HG03280 (cell line): ENCODE data around the gene GPR52.
"Not testable (repeated sequence)": the region's sequence is repeated elsewhere in the genome, so short reads cannot be mapped to it uniquely, and the experiment has no call there.

ENCODE experiments used
- ATAC-seq: cut with Tn5 transposase; IDR thresholded peaks from one replicate; pipeline ENCODE4 v1.9.1; 2021; ENCODE audit warnings: mild to moderate bottlenecking, moderate library complexity; ENCODE audit not compliant: unreplicated experiment

The GPR52 gene

GRCh38 chr1:174447866-174448530 lies at the start of gene GPR52:
Gene GPR52 (plus strand): TSS chr1:174447964. CDS start chr1:174448112, 148 bp downstream.
- no peak for ATAC-seq

- ATAC-seq = no peak
Measured at GRCh38 chr1:174398246-174398645, 49.5 kb upstream of the GPR52 start.

- no peak for ATAC-seq
Measured at GRCh38 chr1:174399211-174399610, 48.6 kb upstream of the GPR52 start.

- no peak for ATAC-seq
Measured at GRCh38 chr1:174401075-174401474, 46.7 kb upstream of the GPR52 start.

GRCh38 chr1:174405219-174405618 lies 42.5 kb upstream of the GPR52 start:
- ATAC-seq = no peak

- ATAC-seq = no peak
Measured at GRCh38 chr1:174406421-174406820, 41.3 kb upstream of the GPR52 start.

- ATAC-seq = no peak
Measured at GRCh38 chr1:174407665-174408064, 40.1 kb upstream of the GPR52 start.

- no peak for ATAC-seq
Measured at GRCh38 chr1:174408146-174408545, 39.6 kb upstream of the GPR52 start.

- not testable (repeated sequence) for ATAC-seq
Measured at GRCh38 chr1:174409801-174410200, 38.0 kb upstream of the GPR52 start.

- ATAC-seq = no peak
Measured at GRCh38 chr1:174413632-174414031, 34.1 kb upstream of the GPR52 start.

GRCh38 chr1:174414203-174414602 lies 33.6 kb upstream of the GPR52 start:
- ATAC-seq = no peak

- ATAC-seq = no peak
Measured at GRCh38 chr1:174415506-174415905, 32.3 kb upstream of the GPR52 start.

- no peak for ATAC-seq
Measured at GRCh38 chr1:174417921-174418320, 29.8 kb upstream of the GPR52 start.

GRCh38 chr1:174425121-174425520 lies 22.6 kb upstream of the GPR52 start:
- ATAC-seq = no peak

GRCh38 chr1:174426153-174426552 lies 21.6 kb upstream of the GPR52 start:
- no peak for ATAC-seq

GRCh38 chr1:174428033-174428432 lies 19.7 kb upstream of the GPR52 start:
- no peak for ATAC-seq

GRCh38 chr1:174428739-174429138 lies 19.0 kb upstream of the GPR52 start:
- ATAC-seq = no peak

GRCh38 chr1:174433451-174433850 lies 14.3 kb upstream of the GPR52 start:
- no peak for ATAC-seq

- ATAC-seq = no peak
Measured at GRCh38 chr1:174445351-174445750, 2.4 kb upstream of the GPR52 start.

- ATAC-seq = no peak
Measured at GRCh38 chr1:174445817-174446216, 1.9 kb upstream of the GPR52 start.

GRCh38 chr1:174448531-174448883 lies 743 bp downstream of the GPR52 start:
- no peak for ATAC-seq

- no peak for ATAC-seq
Measured at GRCh38 chr1:174448974-174449373, 1.2 kb downstream of the GPR52 start.

GRCh38 chr1:174451408-174451807 lies 3.6 kb downstream of the GPR52 start:
- ATAC-seq = no peak
